HG02642 (cell line): Measurements from ENCODE around the gene GDAP1L1.

Source experiments
- ATAC-seq: cut with Tn5 transposase; IDR thresholded peaks from one replicate; pipeline ENCODE4 v1.9.1; 2021; ENCODE audit warnings: mild to moderate bottlenecking; ENCODE audit not compliant: unreplicated experiment, poor library complexity

GDAP1L1 gene

GRCh38 chr20:44247131-44247571 is at the start of gene GDAP1L1:
TSS of gene GDAP1L1 (plus strand) at chr20:44247308. CDS start at chr20:44247335, 27 bp downstream.
- no peak for ATAC-seq

GRCh38 chr20:44198872-44199271 is 48.2 kb upstream of the GDAP1L1 start:
- ATAC-seq, result no peak

- ATAC-seq, result no peak
Observed at GRCh38 chr20:44199877-44200276, 47.2 kb upstream of the GDAP1L1 start.

GRCh38 chr20:44200371-44200770 is 46.7 kb upstream of the GDAP1L1 start:
- no peak for ATAC-seq

- ATAC-seq, result no peak
Observed at GRCh38 chr20:44200983-44201382, 46.1 kb upstream of the GDAP1L1 start.

GRCh38 chr20:44203161-44203560 is 43.9 kb upstream of the GDAP1L1 start:
- ATAC-seq, result no peak

GRCh38 chr20:44204156-44204831 is 42.8 kb upstream of the GDAP1L1 start:
- no peak for ATAC-seq

GRCh38 chr20:44204832-44205215 is 42.3 kb upstream of the GDAP1L1 start:
- ATAC-seq, result no peak

- ATAC-seq, result no peak
Observed at GRCh38 chr20:44206132-44206531, 41.0 kb upstream of the GDAP1L1 start.

- no peak for ATAC-seq
Observed at GRCh38 chr20:44207126-44207723, 39.9 kb upstream of the GDAP1L1 start.

- ATAC-seq, result no peak
Observed at GRCh38 chr20:44208165-44208564, 38.9 kb upstream of the GDAP1L1 start.

GRCh38 chr20:44208770-44209169 is 38.3 kb upstream of the GDAP1L1 start:
- no peak for ATAC-seq

GRCh38 chr20:44209686-44210405 is 37.3 kb upstream of the GDAP1L1 start:
- ATAC-seq, result peak; percentile 2

- ATAC-seq, result peak; percentile 82
Observed at GRCh38 chr20:44210406-44211176, 36.5 kb upstream of the GDAP1L1 start, which contains the start of gene OSER1. TSS of gene OSER1 (minus strand) at chr20:44210771. CDS start at chr20:44206957, 3,814 bp downstream.

- ATAC-seq, result no peak
Observed at GRCh38 chr20:44211177-44212039, 35.7 kb upstream of the GDAP1L1 start.

- no peak for ATAC-seq
Observed at GRCh38 chr20:44212792-44213191, 34.3 kb upstream of the GDAP1L1 start.

- no peak for ATAC-seq
Observed at GRCh38 chr20:44215125-44215524, 32.0 kb upstream of the GDAP1L1 start.

GRCh38 chr20:44217342-44218092 is 29.6 kb upstream of the GDAP1L1 start:
- ATAC-seq, result no peak

GRCh38 chr20:44218446-44218845 is 28.7 kb upstream of the GDAP1L1 start:
- no peak for ATAC-seq
